GM18909 (cell line): ENCODE data around the gene IL5.

Experiments used
- ATAC-seq: cut with Tn5 transposase; IDR thresholded peaks from one replicate; pipeline ENCODE4 v1.9.1; 2021; ENCODE audit warnings: mild to moderate bottlenecking; ENCODE audit not compliant: unreplicated experiment, poor library complexity

Gene IL5

GRCh38 chr5:132500244-132500930 is 42.9 kb downstream of the IL5 start:
- ATAC-seq: no peak

GRCh38 chr5:132499440-132500243 is 43.7 kb downstream of the IL5 start:
- no peak for ATAC-seq

- no peak for ATAC-seq
Measured at GRCh38 chr5:132498686-132499271, 44.5 kb downstream of the IL5 start.

- no peak for ATAC-seq
Measured at GRCh38 chr5:132498152-132498551, 45.2 kb downstream of the IL5 start.

- ATAC-seq: no peak
Measured at GRCh38 chr5:132497488-132497997, 45.8 kb downstream of the IL5 start.

- ATAC-seq: peak; percentile 47
Measured at GRCh38 chr5:132496631-132497487, 46.5 kb downstream of the IL5 start.

GRCh38 chr5:132496191-132496630 is 47.1 kb downstream of the IL5 start:
- peak; percentile 53 for ATAC-seq

- ATAC-seq: peak; percentile 29
Measured at GRCh38 chr5:132495667-132496190, 47.6 kb downstream of the IL5 start.

GRCh38 chr5:132493821-132494220 is 49.5 kb downstream of the IL5 start:
- ATAC-seq: no peak

- ATAC-seq: no peak
Measured at GRCh38 chr5:132493241-132493640, 50.1 kb downstream of the IL5 start.

GRCh38 chr5:132492386-132493125 is 50.8 kb downstream of the IL5 start:
- no peak for ATAC-seq
